Nephron progenitor cell (in vitro differentiated cells): ENCODE measurements around the gene TRIM50.
"Not testable (repeated sequence)": the region's sequence is repeated elsewhere in the genome, so short reads cannot be mapped to it uniquely, and the experiment has no call there.

Experiments
- DNase-seq: peaks from one replicate; pipeline ENCODE4 v3.0.0; 2021
- H3K27ac Mint-ChIP-seq: 2 replicates; pipeline ENCODE4 v1.8.0; 2021; ENCODE audit warnings: mild to moderate bottlenecking, moderate library complexity, mixed read lengths
- H3K27me3 Mint-ChIP-seq: 2 replicates; pipeline ENCODE4 v1.8.0; 2021; ENCODE audit warnings: mild to moderate bottlenecking, low read depth, mixed read lengths; ENCODE audit not compliant: poor library complexity
- H3K36me3 Mint-ChIP-seq: 2 replicates; pipeline ENCODE4 v1.8.0; 2021; ENCODE audit warnings: low read depth, mixed read lengths
- H3K4me1 Mint-ChIP-seq: 2 replicates; pipeline ENCODE4 v1.8.0; 2021; ENCODE audit warnings: mixed read lengths
- H3K4me3 Mint-ChIP-seq: 2 replicates; pipeline ENCODE4 v1.8.0; 2021; ENCODE audit warnings: mild to moderate bottlenecking, moderate library complexity, mixed read lengths
- H3K9me3 Mint-ChIP-seq: 2 replicates; pipeline ENCODE4 v1.8.0; 2021; ENCODE audit warnings: mild to moderate bottlenecking, moderate library complexity, mixed read lengths
- CTCF ChIP-seq: fragments of 200-600 bp; sonication (generic); IDR thresholded peaks from 2 replicates; pipeline ENCODE4 v1.5.0; 2021; ENCODE audit warnings: antibody characterized with exemption

Gene TRIM50

GRCh38 chr7:73332447-73332846 lies 4.6 kb upstream of the TRIM50 start:
- peaks cover 27% of the 10 kb centered on the region for H3K4me1 Mint-ChIP-seq
- no peak overlapping the region for H3K4me3 Mint-ChIP-seq
- no peak overlapping the region for H3K27ac Mint-ChIP-seq
- no peaks in the 10 kb centered on the region for H3K36me3 Mint-ChIP-seq
- no peak for TF ChIP-seq CTCF
- no peaks in the 10 kb centered on the region for H3K9me3 Mint-ChIP-seq
- DNase-seq = no peak
- H3K27me3 Mint-ChIP-seq = peaks cover 7% of the 10 kb centered on the region

DNA sequence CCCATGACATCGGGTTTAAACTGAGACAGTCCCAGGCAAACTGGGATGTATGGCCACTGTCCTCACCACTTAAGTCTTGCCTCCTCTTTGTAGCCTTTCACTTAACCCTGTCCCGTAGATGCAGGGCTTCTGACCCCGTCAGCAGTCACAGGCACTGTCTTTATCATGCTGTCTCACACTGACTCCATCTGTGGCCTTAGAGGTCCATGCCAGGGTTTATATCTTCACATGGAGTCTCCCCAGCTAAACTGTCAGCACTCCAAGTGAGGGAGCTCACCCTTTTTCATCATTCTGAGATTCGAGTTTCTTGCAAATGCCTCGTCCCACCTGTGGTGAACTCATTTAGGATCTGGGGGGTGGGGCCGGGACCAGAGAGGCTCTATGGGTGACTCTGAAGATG lies 2.9 kb upstream of the TRIM50 start:
- Mint-ChIP-seq H3K4me1 (peaks cover 27% of the 10 kb centered on the region), H3K27ac (no peak overlapping the region), H3K9me3 (no peaks in the 10 kb centered on the region), H3K36me3 (no peaks in the 10 kb centered on the region), H3K4me3 (no peak overlapping the region), H3K27me3 (peaks cover 4% of the 10 kb centered on the region)
- TF ChIP-seq CTCF = no peak
- DNase-seq = no peak

DNA sequence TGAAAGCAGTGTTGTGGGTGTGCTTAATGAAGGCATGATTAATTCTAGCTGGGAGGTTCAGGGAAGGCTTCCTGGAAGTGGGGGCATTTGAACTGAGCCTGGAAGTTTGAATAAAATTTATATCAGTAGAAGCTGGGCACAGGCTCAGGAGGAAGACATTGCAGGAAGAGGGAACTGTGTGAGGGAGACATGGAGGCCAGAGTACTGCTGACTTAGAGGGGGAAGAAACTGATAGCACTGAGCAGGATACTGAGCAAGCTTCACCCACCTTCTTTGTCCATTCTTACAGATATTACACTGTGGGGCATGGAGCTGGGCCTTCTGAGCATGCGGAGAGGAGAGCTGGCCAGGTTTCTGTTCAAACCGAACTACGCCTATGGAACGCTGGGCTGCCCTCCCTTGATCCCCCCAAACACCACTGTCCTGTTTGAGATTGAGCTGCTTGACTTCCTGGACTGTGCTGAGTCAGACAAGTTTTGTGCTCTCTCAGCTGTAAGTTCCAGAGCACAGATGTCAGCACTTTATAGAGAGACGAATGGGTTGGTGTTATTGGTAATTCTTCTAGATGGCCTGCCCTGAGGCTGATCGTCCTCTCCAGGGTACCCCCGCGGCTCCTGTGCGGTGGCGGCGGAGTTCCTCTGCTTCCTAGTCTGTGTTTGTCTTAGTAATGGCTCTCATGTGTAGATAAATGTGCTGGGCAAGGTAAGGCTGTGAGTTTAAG lies 2.1 kb upstream of the TRIM50 start:
- Mint-ChIP-seq H3K4me3 (no peak overlapping the region), H3K27ac (peak overlapping the region; percentile 24), H3K9me3 (no peaks in the 10 kb centered on the region), H3K36me3 (no peaks in the 10 kb centered on the region), H3K4me1 (peaks cover 27% of the 10 kb centered on the region), H3K27me3 (peaks cover 4% of the 10 kb centered on the region)
- TF ChIP-seq CTCF = no peak
- no peak for DNase-seq

- TF ChIP-seq CTCF = no peak
- Mint-ChIP-seq H3K4me3 (no peak overlapping the region), H3K27ac (no peak overlapping the region), H3K36me3 (no peaks in the 10 kb centered on the region), H3K4me1 (peaks cover 27% of the 10 kb centered on the region), H3K9me3 (no peaks in the 10 kb centered on the region), H3K27me3 (peaks cover 6% of the 10 kb centered on the region)
- no peak for DNase-seq
Measured at GRCh38 chr7:73328696-73329095, 814 bp upstream of the TRIM50 start.

GRCh38 chr7:73327449-73327848 lies 433 bp downstream of the TRIM50 start:
- H3K4me1 Mint-ChIP-seq = peaks cover 27% of the 10 kb centered on the region
- not testable (repeated sequence) for H3K36me3 Mint-ChIP-seq, H3K27me3 Mint-ChIP-seq, H3K4me3 Mint-ChIP-seq, H3K9me3 Mint-ChIP-seq, H3K27ac Mint-ChIP-seq, DNase-seq

- peaks cover 14% of the 10 kb centered on the region for H3K4me1 Mint-ChIP-seq
- H3K4me3 Mint-ChIP-seq, H3K9me3 Mint-ChIP-seq: not testable (repeated sequence)
Measured at GRCh38 chr7:73325424-73325823, 2.5 kb downstream of the TRIM50 start.

More at GRCh38 chr7:73325424-73325823, 2.5 kb downstream of the TRIM50 start:
- not testable (repeated sequence) for H3K36me3 Mint-ChIP-seq, H3K27me3 Mint-ChIP-seq, DNase-seq, H3K27ac Mint-ChIP-seq
